Parathyroid adenoma (tissue), 2 donors: ENCODE data around the gene PLAC1.

Experiments
- H2AFZ ChIP-seq: fragments of 300-600 bp; sonication (generic); one replicate; pipeline ENCODE4 v1.7.0; 2017; ENCODE audit warnings: antibody characterized with exemption, mild to moderate bottlenecking
- H3K27ac ChIP-seq: fragments of 300-600 bp; sonication (generic); one replicate; pipeline ENCODE4 v1.7.0; 2017
- H3K27me3 ChIP-seq: fragments of 300-600 bp; sonication (generic); one replicate; pipeline ENCODE4 v1.7.0; 2017; ENCODE audit warnings: low read length; ENCODE audit not compliant: control insufficient read depth, insufficient read depth
- H3K36me3 ChIP-seq: fragments of 300-600 bp; sonication (generic); one replicate; pipeline ENCODE4 v1.7.0; 2017; ENCODE audit warnings: low read length; ENCODE audit not compliant: control insufficient read depth, insufficient read depth
- H3K4me1 ChIP-seq: fragments of 300-600 bp; sonication (generic); one replicate; pipeline ENCODE4 v1.7.0; 2017; ENCODE audit warnings: control low read depth
- H3K4me2 ChIP-seq: fragments of 300-600 bp; sonication (generic); one replicate; pipeline ENCODE4 v1.7.0; 2017; ENCODE audit warnings: low read length
- H3K4me3 ChIP-seq: fragments of 300-600 bp; sonication (generic); one replicate; pipeline ENCODE4 v1.7.0; 2017; ENCODE audit warnings: low read depth, low read length
- H3K79me2 ChIP-seq: fragments of 300-600 bp; sonication (generic); one replicate; pipeline ENCODE4 v1.7.0; 2017; ENCODE audit warnings: control low read depth
- H3K9ac ChIP-seq: fragments of 300-600 bp; sonication (generic); one replicate; pipeline ENCODE4 v1.7.0; 2017; ENCODE audit warnings: mild to moderate bottlenecking
- H3K9me3 ChIP-seq: fragments of 300-600 bp; sonication (generic); one replicate; pipeline ENCODE4 v1.7.0; 2017; ENCODE audit warnings: low read length; ENCODE audit not compliant: control insufficient read depth
- CTCF ChIP-seq: fragments of 300-600 bp; sonication (generic); IDR thresholded peaks from one replicate; pipeline ENCODE4 v1.7.0; 2017; ENCODE audit warnings: antibody characterized with exemption, mild to moderate bottlenecking
- donor health status: primary hyperparathyroidism.

The PLAC1 gene

DNA sequence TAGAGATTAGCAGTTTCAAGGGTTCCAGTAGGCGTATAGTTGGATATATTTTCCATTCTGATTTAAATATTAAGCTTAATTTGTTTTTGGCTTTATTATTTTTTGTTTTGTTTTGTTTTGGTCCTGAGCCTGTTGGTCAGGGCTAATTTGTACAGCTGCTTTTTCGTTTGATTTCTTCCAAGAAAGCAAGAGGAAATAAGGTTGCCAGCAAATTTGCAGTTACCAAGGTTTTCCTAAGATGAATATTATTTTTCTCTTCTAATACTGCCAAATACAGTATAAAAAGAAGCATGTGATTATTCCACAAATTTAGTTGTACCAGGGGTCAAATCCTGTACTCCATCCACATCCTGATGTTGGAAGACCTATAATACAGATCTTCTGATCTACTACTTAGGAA, 24.9 kb downstream of the PLAC1 start:
- H3K79me2 ChIP-seq, result no peaks in the 10 kb centered on the region
- H3K4me1 ChIP-seq, result no peaks in the 10 kb centered on the region
- no peak overlapping the region for H3K4me3 ChIP-seq
- no peak overlapping the region for H3K4me2 ChIP-seq
- H3K27me3 ChIP-seq, result no peaks in the 10 kb centered on the region
- no peaks in the 10 kb centered on the region for H3K36me3 ChIP-seq
- no peak overlapping the region for H2AFZ ChIP-seq
- no peaks in the 10 kb centered on the region for H3K9me3 ChIP-seq
- no peak overlapping the region for H3K9ac ChIP-seq
- H3K27ac ChIP-seq, result no peak overlapping the region
- no peak for TF ChIP-seq CTCF

DNA sequence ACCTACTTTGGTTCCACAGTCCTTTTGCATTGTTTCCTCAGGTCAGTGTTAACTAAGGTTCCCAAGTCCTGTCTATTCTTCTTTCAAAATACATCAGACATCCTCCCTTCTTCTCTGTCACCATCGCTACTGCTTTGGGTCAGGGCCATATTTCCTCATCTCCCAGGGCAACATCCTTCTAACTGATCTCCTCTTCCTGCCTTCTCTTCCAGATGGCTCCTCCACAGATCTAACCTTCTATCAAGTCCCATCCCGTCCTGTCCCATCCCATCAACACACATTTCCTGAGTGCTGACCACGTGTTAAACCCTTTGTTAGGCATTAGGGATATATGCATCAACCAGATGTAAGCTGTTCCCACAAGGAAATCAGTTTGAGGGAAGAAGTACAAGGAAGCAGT, 25.9 kb downstream of the PLAC1 start:
- Histone ChIP-seq H3K36me3 (no peaks in the 10 kb centered on the region), H2AFZ (no peak overlapping the region), H3K79me2 (no peaks in the 10 kb centered on the region), H3K9ac (no peak overlapping the region), H3K27ac (no peak overlapping the region), H3K4me2 (no peak overlapping the region), H3K27me3 (no peaks in the 10 kb centered on the region), H3K9me3 (no peaks in the 10 kb centered on the region), H3K4me1 (no peaks in the 10 kb centered on the region), H3K4me3 (no peak overlapping the region)
- TF ChIP-seq CTCF, result no peak

GRCh38 chrX:134631426-134632346, 26.6 kb downstream of the PLAC1 start:
- Histone ChIP-seq H2AFZ (no peak overlapping the region), H3K4me3 (no peak overlapping the region), H3K27me3 (no peaks in the 10 kb centered on the region), H3K79me2 (no peaks in the 10 kb centered on the region), H3K9ac (no peak overlapping the region), H3K4me2 (no peak overlapping the region), H3K27ac (no peak overlapping the region), H3K36me3 (no peaks in the 10 kb centered on the region), H3K4me1 (no peaks in the 10 kb centered on the region), H3K9me3 (no peaks in the 10 kb centered on the region)
- TF ChIP-seq CTCF, result no peak

GRCh38 chrX:134628663-134629062, 29.6 kb downstream of the PLAC1 start:
- H3K36me3 ChIP-seq, result no peaks in the 10 kb centered on the region
- H3K4me3 ChIP-seq, result no peak overlapping the region
- H3K9ac ChIP-seq, result no peak overlapping the region
- no peak overlapping the region for H2AFZ ChIP-seq
- H3K27ac ChIP-seq, result no peak overlapping the region
- no peak overlapping the region for H3K4me2 ChIP-seq
- H3K27me3 ChIP-seq, result no peaks in the 10 kb centered on the region
- no peaks in the 10 kb centered on the region for H3K9me3 ChIP-seq
- H3K4me1 ChIP-seq, result no peaks in the 10 kb centered on the region
- no peaks in the 10 kb centered on the region for H3K79me2 ChIP-seq
- TF ChIP-seq CTCF, result no peak

- no peak overlapping the region for H3K4me3 ChIP-seq
- H3K4me2 ChIP-seq, result no peak overlapping the region
- H3K9ac ChIP-seq, result no peak overlapping the region
- H3K27ac ChIP-seq, result no peak overlapping the region
- H3K79me2 ChIP-seq, result no peaks in the 10 kb centered on the region
- H2AFZ ChIP-seq, result no peak overlapping the region
- H3K27me3 ChIP-seq, result no peaks in the 10 kb centered on the region
- no peaks in the 10 kb centered on the region for H3K4me1 ChIP-seq
- no peaks in the 10 kb centered on the region for H3K9me3 ChIP-seq
- TF ChIP-seq CTCF, result no peak
- H3K36me3 ChIP-seq, result no peaks in the 10 kb centered on the region
Observed at GRCh38 chrX:134626434-134626833, 31.8 kb downstream of the PLAC1 start.
